Heart right ventricle (tissue), 16 donors: ENCODE measurements around the gene HMSD. TPM values are rescaled to one million over a fixed set of nuclear protein-coding genes. Genes with fewer than 3 reads are reported as not detected.
A peak's percentile ranks its signal among the peaks of the same experiment; 100 is the strongest.

ENCODE experiments used
- ATAC-seq, 8 donors: fragments of 200-7000 bp; cut with Tn5 transposase; one replicate each; pipeline ENCODE4 v1.9.1; 2020; ENCODE audit warnings: mild to moderate bottlenecking in 8 of 8, moderate library complexity in 8 of 8, moderate number of reproducible peaks in 1 of 8
- DNase-seq, 2 donors: peaks; one replicate each; pipeline ENCODE4 v3.0.0-alpha.2; 2020
- H3K27ac ChIP-seq, 10 donors: fragments of 200-600 bp; sonication (generic) in 2 of 10; one replicate each; pipeline versions ENCODE4 v1.5.0 to v1.8.0; 2020 to 2022; ENCODE audit warnings: mild to moderate bottlenecking in 3 of 10
- H3K27me3 ChIP-seq, 7 donors: fragments of 200-600 bp; one replicate each; pipeline ENCODE4 v1.8.0; 2021 to 2022; ENCODE audit warnings: mild to moderate bottlenecking in 2 of 7
- H3K36me3 ChIP-seq, 9 donors: fragments of 200-600 bp; sonication (generic) in 1 of 9; one replicate each; pipeline versions ENCODE4 v1.5.0 to v1.8.0; 2020 to 2022; ENCODE audit warnings: mild to moderate bottlenecking in 2 of 9
- H3K4me1 ChIP-seq, 9 donors: fragments of 200-600 bp; sonication (generic) in 1 of 9; one replicate each; pipeline versions ENCODE4 v1.5.0 to v1.8.0; 2020 to 2022; ENCODE audit warnings: mild to moderate bottlenecking in 4 of 9
- H3K4me3 ChIP-seq, 10 donors: fragments of 200-600 bp; sonication (generic) in 2 of 10; one replicate each; pipeline versions ENCODE4 v1.5.0 to v1.8.0; 2020 to 2022; ENCODE audit warnings: mild to moderate bottlenecking in 7 of 10, moderate library complexity in 2 of 10
- H3K9me3 ChIP-seq, 11 donors: fragments of 200-600 bp in 10 of 11; sonication (generic) in 2 of 11; one replicate each; pipeline versions ENCODE4 v1.5.0 to v1.8.0; 2013 to 2022; ENCODE audit warnings: mild to moderate bottlenecking in 2 of 11, control low read depth in 1 of 11, moderate library complexity in 1 of 11
- WGBS, 2 donors: extraction: QIAGEN DNeasy Blood & Tissue Kit; methylation state at CpG; one replicate each; pipeline ENCODE4 v1.1.7; 2013; ENCODE audit warnings: inconsistent platforms in 1 of 2; 5-methylcytosine and 5-hydroxymethylcytosine counted together
- intact Hi-C, 10 donors: fragments of 100-400 bp; cut with DNase I; formaldehyde crosslinking; loops; one replicate each; pipeline versions ENCODE4 v1.11.1 to v1.14.2; 2022
- polyA plus RNA-seq, 2 donors: library from polyadenylated mRNA; stranded (reverse); fragments of 200-250 nt; gene quantifications; one replicate each; pipeline ENCODE4 v1.2.3, GENCODE V29; 2013
- total RNA-seq, 10 donors: library from RNA; stranded (reverse); fragmentation: NEBNext Ultra II Directional in 3 of 10; extraction: Animal tissue kit (Norgen Biotek cat#: 25700) in 3 of 10; gene quantifications; one replicate each; pipeline versions ENCODE4 v1.2.1 to v1.2.4, GENCODE V29; 2021 to 2023
- TF ChIP-seq, protein P1 (sequence below), 9 donors: fragments of 200-600 bp; sonication (generic) in 2 of 9; IDR thresholded peaks; one replicate each; pipeline versions ENCODE4 v1.5.0 to v1.8.0; 2021 to 2022; ENCODE audit warnings: antibody characterized with exemption in 9 of 9, mild to moderate bottlenecking in 5 of 9, moderate library complexity in 1 of 9
- donor health status: Arrhythmogenic right ventricular cardiomyopathy.
- donor health status: ischemic (EF 13 %, LVEDD 7.1; RV severe dilation, severe dysfunction).
- donor health status: healthy with polysubstance abuse.
- donor health status: DM: no; HTN: yes; CAD: no.
- donor health status: DM: no; HTN: no; CAD: no.
- donor health status: ischemic (EF 25% LVEDD 6.9; RV normal size, moderate dysfunction).
- donor health status: ischemic (EF 25% LVEDD 5.7; RV mildly dilated, moderate dysfunction).
- donor health status: healthy.
- donor health status: DM: yes; HTN: yes; CAD: no.
- donor health status: Ischemic cardiomyopathy.
- donor health status: ischemic (EF 35%, LVEDD 5.7; RV mildly dilated, moderate dysfunction).
- donor health status: nonischemic (EF 11% LVEDD 7.7; RV severe dilation, severe dysfunction).
- donor health status: DM: yes; HTN: yes; CAD: no.
- donor health status: PGD.
- donor health status: ischemic (EF 29% LVEDD 5.4; RV normal size, mild dysfunction).
- donor health status: nonischemic (EF 23%, LVEDD 6.1; RV moderate dilation, normal function).

Gene HMSD
- total and polyA plus RNA-seq, 12 donors: 0.03 to 0.88 (median 0.35) TPM; not detected in 8

DNA sequence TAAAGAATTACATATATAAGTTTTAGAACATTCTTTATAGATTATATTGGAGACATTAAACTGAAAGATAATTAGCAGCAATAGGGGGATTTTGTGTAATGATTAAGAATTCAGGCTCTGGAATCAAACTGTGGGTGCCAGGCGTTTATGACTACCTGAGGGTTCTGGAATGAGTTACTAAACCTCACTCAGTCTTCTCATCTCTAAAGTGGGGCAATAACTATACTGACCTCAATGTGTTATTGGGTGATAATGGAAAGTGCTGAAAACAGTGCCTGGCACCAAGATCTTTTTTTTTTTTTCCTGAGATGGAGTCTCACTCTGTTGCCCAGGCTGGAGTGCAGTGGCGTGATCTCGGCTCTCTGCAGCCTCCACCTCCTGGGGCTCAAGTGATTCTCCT lies 27.9 kb downstream of the HMSD start:
- H3K9me3 ChIP-seq: no peaks in the 10 kb centered on the region
- no peak for DNase-seq
- intact Hi-C loops: loop anchor here in 2 of 10 donors (5.0 to 10.0 kb wide), 2 partner anchors 460 to 462 kb away; no protein-coding TSS in a partner anchor
- H3K36me3 ChIP-seq: peaks cover 0 to 23% (median 0%) of the 10 kb centered on the region in 9 donors
- no peak for ATAC-seq
- TF ChIP-seq, protein P1, sequence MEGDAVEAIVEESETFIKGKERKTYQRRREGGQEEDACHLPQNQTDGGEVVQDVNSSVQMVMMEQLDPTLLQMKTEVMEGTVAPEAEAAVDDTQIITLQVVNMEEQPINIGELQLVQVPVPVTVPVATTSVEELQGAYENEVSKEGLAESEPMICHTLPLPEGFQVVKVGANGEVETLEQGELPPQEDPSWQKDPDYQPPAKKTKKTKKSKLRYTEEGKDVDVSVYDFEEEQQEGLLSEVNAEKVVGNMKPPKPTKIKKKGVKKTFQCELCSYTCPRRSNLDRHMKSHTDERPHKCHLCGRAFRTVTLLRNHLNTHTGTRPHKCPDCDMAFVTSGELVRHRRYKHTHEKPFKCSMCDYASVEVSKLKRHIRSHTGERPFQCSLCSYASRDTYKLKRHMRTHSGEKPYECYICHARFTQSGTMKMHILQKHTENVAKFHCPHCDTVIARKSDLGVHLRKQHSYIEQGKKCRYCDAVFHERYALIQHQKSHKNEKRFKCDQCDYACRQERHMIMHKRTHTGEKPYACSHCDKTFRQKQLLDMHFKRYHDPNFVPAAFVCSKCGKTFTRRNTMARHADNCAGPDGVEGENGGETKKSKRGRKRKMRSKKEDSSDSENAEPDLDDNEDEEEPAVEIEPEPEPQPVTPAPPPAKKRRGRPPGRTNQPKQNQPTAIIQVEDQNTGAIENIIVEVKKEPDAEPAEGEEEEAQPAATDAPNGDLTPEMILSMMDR (IDR thresholded peaks at IDR 0.05): no peak
- peaks cover 0 to 56% (median 4%) of the 10 kb centered on the region in 9 donors for H3K4me1 ChIP-seq
- 91 to 96% methylated on average over 3 of the region's 3 CpGs for WGBS, 2 donors
- no peak overlapping the region for H3K27ac ChIP-seq
- H3K27me3 ChIP-seq: no peaks in the 10 kb centered on the region
- no peak overlapping the region for H3K4me3 ChIP-seq

DNA sequence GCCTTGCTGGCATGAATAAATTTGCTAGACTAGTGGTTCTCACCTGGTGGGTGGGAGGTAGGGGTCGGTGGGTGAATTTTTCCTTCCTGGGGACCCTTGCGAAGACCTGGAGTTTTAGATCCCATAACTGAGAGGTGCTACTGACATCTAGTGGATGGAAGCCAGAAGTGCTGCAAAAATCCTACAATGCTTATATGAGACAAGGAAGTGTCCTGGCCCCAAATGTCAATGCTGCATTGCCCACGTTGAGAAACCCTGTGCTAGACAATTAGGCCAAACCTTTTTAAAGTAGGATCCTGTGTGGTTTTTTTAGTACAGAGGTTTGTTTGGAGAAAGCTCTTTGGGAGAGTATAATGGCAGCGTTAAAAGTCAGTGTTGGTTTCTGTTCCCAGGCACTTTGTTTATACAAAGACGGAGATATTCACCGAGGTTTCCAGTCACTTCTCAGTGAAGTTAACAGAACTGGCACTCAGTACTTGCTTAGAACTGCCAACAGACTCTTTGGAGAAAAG lies 30.4 kb downstream of the HMSD start:
- WGBS, 2 donors: 15% methylated on average over 6 of the region's 6 CpGs
- H3K4me3 ChIP-seq: peak overlapping the region in 6 of 10 donors; percentile 16 to 42 (median 32)

DNA sequence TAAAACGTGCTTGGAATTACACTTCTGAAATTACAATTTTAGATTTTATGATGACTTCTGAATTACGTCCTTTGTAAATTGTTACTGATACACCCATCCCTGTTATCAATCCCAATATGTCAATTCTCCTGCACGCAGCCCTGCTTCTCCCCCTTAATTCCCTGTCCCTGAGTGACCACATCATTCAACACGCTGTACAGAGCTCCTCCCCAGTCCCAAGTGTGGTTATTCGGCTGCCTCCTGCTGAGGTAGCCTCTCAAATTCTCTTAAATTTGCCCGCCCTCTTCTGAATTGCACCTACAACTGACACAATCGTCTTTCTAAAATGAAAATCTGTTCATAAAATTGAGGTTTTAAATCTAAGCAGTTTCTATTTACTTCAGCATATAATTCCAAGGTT lies 30.9 kb downstream of the HMSD start:
- H3K27me3 ChIP-seq: no peaks in the 10 kb centered on the region
- H3K9me3 ChIP-seq: no peaks in the 10 kb centered on the region
- TF ChIP-seq, protein P1 (IDR thresholded peaks at IDR 0.05): no peak
- WGBS, 2 donors: 64 to 73% methylated on average over 7 of the region's 7 CpGs
- peaks cover 0 to 46% (median 4%) of the 10 kb centered on the region in 9 donors for H3K4me1 ChIP-seq
- peak in 1 of 8 donors; percentile 33 for ATAC-seq
- H3K36me3 ChIP-seq: peaks cover 0 to 53% (median 0%) of the 10 kb centered on the region in 9 donors
- peak overlapping the region in 5 of 10 donors; percentile 20 to 42 (median 33) for H3K4me3 ChIP-seq
- no peak for DNase-seq
- peak overlapping the region in 4 of 10 donors; percentile 25 to 56 (median 44) for H3K27ac ChIP-seq
- intact Hi-C loops: no loop called here

More for the DNA sequence above, 30.4 kb downstream of the HMSD start:
- Histone ChIP-seq H3K9me3 (no peaks in the 10 kb centered on the region), H3K4me1 (peaks cover 0 to 51% (median 4%) of the 10 kb centered on the region in 9 donors), H3K27me3 (no peaks in the 10 kb centered on the region), H3K36me3 (peaks cover 0 to 47% (median 0%) of the 10 kb centered on the region in 9 donors), H3K27ac (peak overlapping the region in 4 of 10 donors; percentile 25 to 56 (median 44))
- DNase-seq: peak in 1 of 2 donors; percentile 50
- TF ChIP-seq, protein P1 (IDR thresholded peaks at IDR 0.05): peak; percentile 59 to 92 (median 87)
- ATAC-seq: peak in 7 of 8 donors; percentile 74 to 85 (median 82)
- intact Hi-C loops: loop anchor here in 2 of 10 donors (5.0 to 10.0 kb wide), 2 partner anchors 462 to 465 kb away; no protein-coding TSS in a partner anchor

DNA sequence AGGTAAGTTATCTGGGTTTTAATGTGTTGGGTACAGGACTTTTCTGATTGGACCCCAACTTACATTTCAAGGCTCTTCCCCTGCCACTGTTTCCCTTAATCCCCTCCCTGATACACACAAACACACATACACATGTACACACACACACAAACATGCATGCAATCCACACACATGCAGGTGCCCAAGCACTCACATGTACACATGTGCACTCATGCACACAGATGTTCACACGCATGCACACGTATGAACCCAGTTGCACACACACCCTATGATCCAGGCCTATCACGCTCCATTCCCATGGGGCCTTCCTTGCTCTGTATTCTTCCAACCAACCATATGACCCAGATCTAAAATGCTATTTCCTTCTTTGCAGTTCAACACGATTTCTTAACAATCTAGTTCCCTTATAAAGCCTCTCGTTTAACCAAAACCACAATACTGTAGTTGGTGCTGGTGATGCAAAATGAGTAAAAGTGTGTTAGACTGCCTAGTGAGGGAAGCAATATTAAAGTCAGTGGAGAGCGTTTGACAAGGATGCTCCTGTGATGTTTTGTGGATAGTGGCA lies 31.9 kb downstream of the HMSD start:
- peaks cover 0 to 62% (median 0%) of the 10 kb centered on the region in 9 donors for H3K36me3 ChIP-seq
- peak overlapping the region in 1 of 10 donors; percentile 1 for H3K27ac ChIP-seq
- H3K4me3 ChIP-seq: no peak overlapping the region
- DNase-seq (no peak), ATAC-seq (no peak)
- no peaks in the 10 kb centered on the region for H3K9me3 ChIP-seq
- WGBS, 2 donors: 79 to 86% methylated on average over 6 of the region's 6 CpGs
- H3K4me1 ChIP-seq: peaks cover 0 to 40% (median 4%) of the 10 kb centered on the region in 9 donors
- TF ChIP-seq, protein P1 (IDR thresholded peaks at IDR 0.05): no peak
- H3K27me3 ChIP-seq: no peaks in the 10 kb centered on the region
- intact Hi-C loops: no loop called here
